DND-41 (cell line): ENCODE results near the gene CD1E.

Experiments
- EZH2 ChIP-seq: IDR thresholded peaks from 3 replicates; pipeline ENCODE4 v1.6.1; 2012; ENCODE audit warnings: borderline replicate concordance, low read depth, mild to moderate bottlenecking, moderate library complexity, low read length, inconsistent platforms; ENCODE audit not compliant: severe bottlenecking
- TF ChIP-seq, protein P1 (sequence below): IDR thresholded peaks from 2 replicates; pipeline ENCODE4 v1.5.1; 2012; ENCODE audit warnings: borderline replicate concordance, low read length, moderate library complexity, mild to moderate bottlenecking; ENCODE audit not compliant: poor library complexity, severe bottlenecking; ENCODE audit errors: extremely low read depth

DNA sequence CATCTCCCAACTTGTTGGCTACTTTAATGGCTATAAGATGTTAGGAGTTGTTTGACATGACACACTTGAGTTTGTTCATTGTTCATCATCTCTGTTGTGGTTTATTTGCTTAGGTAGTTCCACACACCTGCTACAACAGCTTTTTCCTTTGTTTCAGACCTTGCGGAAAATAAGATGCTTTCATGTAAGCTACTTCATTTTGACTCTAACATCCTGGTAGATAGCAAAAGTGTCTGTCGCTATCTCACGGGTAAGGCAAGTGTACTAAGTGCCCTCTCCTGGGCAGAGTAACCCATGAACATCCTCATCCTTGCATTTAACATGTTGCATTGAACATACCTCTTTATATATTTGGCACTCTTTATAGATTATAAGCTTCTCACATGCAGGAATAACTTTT, 47.2 kb downstream of the CD1E start:
- TF ChIP-seq, protein P1, sequence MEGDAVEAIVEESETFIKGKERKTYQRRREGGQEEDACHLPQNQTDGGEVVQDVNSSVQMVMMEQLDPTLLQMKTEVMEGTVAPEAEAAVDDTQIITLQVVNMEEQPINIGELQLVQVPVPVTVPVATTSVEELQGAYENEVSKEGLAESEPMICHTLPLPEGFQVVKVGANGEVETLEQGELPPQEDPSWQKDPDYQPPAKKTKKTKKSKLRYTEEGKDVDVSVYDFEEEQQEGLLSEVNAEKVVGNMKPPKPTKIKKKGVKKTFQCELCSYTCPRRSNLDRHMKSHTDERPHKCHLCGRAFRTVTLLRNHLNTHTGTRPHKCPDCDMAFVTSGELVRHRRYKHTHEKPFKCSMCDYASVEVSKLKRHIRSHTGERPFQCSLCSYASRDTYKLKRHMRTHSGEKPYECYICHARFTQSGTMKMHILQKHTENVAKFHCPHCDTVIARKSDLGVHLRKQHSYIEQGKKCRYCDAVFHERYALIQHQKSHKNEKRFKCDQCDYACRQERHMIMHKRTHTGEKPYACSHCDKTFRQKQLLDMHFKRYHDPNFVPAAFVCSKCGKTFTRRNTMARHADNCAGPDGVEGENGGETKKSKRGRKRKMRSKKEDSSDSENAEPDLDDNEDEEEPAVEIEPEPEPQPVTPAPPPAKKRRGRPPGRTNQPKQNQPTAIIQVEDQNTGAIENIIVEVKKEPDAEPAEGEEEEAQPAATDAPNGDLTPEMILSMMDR: peak; percentile 81
- no peak for TF ChIP-seq EZH2
